HEK293 (cell line): ENCODE data around the gene PKNOX2.

Experiments used
- CTCF ChIA-PET: fragments of 350-600 bp; formaldehyde crosslinking; extraction: SDS; loops from one replicate; lab custom pipeline; 2021; ENCODE audit warnings: antibody characterized with exemption; lab: Yijun Ruan, JAX
- POLR2A ChIA-PET: fragments of 300-600 bp; formaldehyde crosslinking; extraction: SDS; loops from one replicate; lab custom pipeline; 2020; ENCODE audit warnings: antibody characterized with exemption, inconsistent platforms; lab: Yijun Ruan, JAX
- H3K27ac ChIP-seq: fragments of 200-500 bp; sonication (Bioruptor generic); 2 replicates; pipeline ENCODE4 v1.5.1; 2014; ENCODE audit warnings: low read depth, low read length, control low read depth, inconsistent platforms; ENCODE audit errors: extremely low read depth
- H3K36me3 ChIP-seq, 2 experiments: fragments of 200-500 bp in 1 of 2; sonication (Bioruptor generic) in 1 of 2; 1 replicate in 1 of 2; 2 replicates in 1 of 2; pipeline ENCODE4 v1.5.1; 2014 to 2017; ENCODE audit warnings: inconsistent platforms in 2 of 2, low read length in 2 of 2; ENCODE audit not compliant: control insufficient read depth in 2 of 2, insufficient read depth in 1 of 2
- H3K4me1 ChIP-seq: fragments of 200-500 bp; sonication (Bioruptor generic); 2 replicates; pipeline ENCODE4 v1.5.1; 2014; ENCODE audit warnings: mild to moderate bottlenecking, low read length, inconsistent platforms; ENCODE audit not compliant: control insufficient read depth, insufficient read depth
- H3K4me3 ChIP-seq: 2 replicates; pipeline ENCODE4 v1.5.1; 2011; ENCODE audit warnings: low read depth, mild to moderate bottlenecking, control low read depth, low read length, moderate library complexity
- H3K9me3 ChIP-seq: fragments of 200-500 bp; sonication (Bioruptor generic); 2 replicates; pipeline ENCODE4 v1.5.1; 2014; ENCODE audit warnings: low read depth, low read length, inconsistent platforms; ENCODE audit not compliant: control insufficient read depth, insufficient read depth
- ATF2 ChIP-seq: fragments of 450-650 bp; formaldehyde crosslinking; IDR thresholded peaks from 2 replicates; pipeline ENCODE4 v1.5.1; 2016; ENCODE audit warnings: missing biosample characterization, missing genetic modification characterization, low read depth
- SCRT2 ChIP-seq: fragments of 450-650 bp; formaldehyde crosslinking; IDR thresholded peaks from 2 replicates; pipeline ENCODE4 v1.5.1; 2016; ENCODE audit warnings: missing biosample characterization, missing genetic modification characterization
- ZBTB7A ChIP-seq: fragments of 450-650 bp; formaldehyde crosslinking; IDR thresholded peaks from 2 replicates; pipeline ENCODE4 v1.5.1; 2016; ENCODE audit warnings: low read depth, missing biosample characterization, missing genetic modification characterization
- ZNF10 ChIP-seq: fragments of 450-650 bp; formaldehyde crosslinking; IDR thresholded peaks from 2 replicates; pipeline ENCODE4 v1.5.1; 2017; ENCODE audit warnings: missing biosample characterization, missing genetic modification characterization
- ZNF148 ChIP-seq: fragments of 450-650 bp; formaldehyde crosslinking; IDR thresholded peaks from 2 replicates; pipeline ENCODE4 v1.5.0; 2017; ENCODE audit warnings: missing biosample characterization, missing genetic modification characterization, borderline replicate concordance
- ZNF175 ChIP-seq: fragments of 450-650 bp; formaldehyde crosslinking; IDR thresholded peaks from 2 replicates; pipeline ENCODE4 v1.5.1; 2016; ENCODE audit warnings: missing biosample characterization, missing genetic modification characterization
- ZNF214 ChIP-seq: fragments of 450-650 bp; formaldehyde crosslinking; IDR thresholded peaks from 2 replicates; pipeline ENCODE4 v1.5.1; 2017; ENCODE audit warnings: missing biosample characterization, mild to moderate bottlenecking, missing genetic modification characterization, borderline replicate concordance
- ZNF23 ChIP-seq: fragments of 450-650 bp; formaldehyde crosslinking; IDR thresholded peaks from 2 replicates; pipeline ENCODE4 v1.5.1; 2016; ENCODE audit warnings: missing biosample characterization, missing genetic modification characterization, borderline replicate concordance
- ZNF280D ChIP-seq: fragments of 450-650 bp; formaldehyde crosslinking; IDR thresholded peaks from 2 replicates; pipeline ENCODE4 v1.5.1; 2016; ENCODE audit warnings: missing biosample characterization, missing genetic modification characterization
- ZNF362 ChIP-seq: fragments of 450-650 bp; formaldehyde crosslinking; IDR thresholded peaks from 2 replicates; pipeline ENCODE4 v1.5.1; 2016; ENCODE audit warnings: missing biosample characterization, missing genetic modification characterization
- ZNF416 ChIP-seq: fragments of 450-650 bp; formaldehyde crosslinking; IDR thresholded peaks from 2 replicates; pipeline ENCODE4 v1.5.1; 2016; ENCODE audit warnings: missing biosample characterization, missing genetic modification characterization
- ZNF423 ChIP-seq: fragments of 450-650 bp; formaldehyde crosslinking; IDR thresholded peaks from 2 replicates; pipeline ENCODE4 v1.5.1; 2016; ENCODE audit warnings: missing biosample characterization, missing genetic modification characterization
- ZNF621 ChIP-seq: fragments of 450-650 bp; formaldehyde crosslinking; IDR thresholded peaks from 2 replicates; pipeline ENCODE4 v1.5.1; 2017; ENCODE audit warnings: missing biosample characterization, missing genetic modification characterization
- ZNF658 ChIP-seq: fragments of 450-650 bp; formaldehyde crosslinking; IDR thresholded peaks from 2 replicates; pipeline ENCODE4; 2016; ENCODE audit warnings: missing biosample characterization, missing genetic modification characterization
- ZNF670 ChIP-seq: fragments of 450-650 bp; formaldehyde crosslinking; IDR thresholded peaks from 2 replicates; pipeline ENCODE4 v1.5.1; 2016; ENCODE audit warnings: missing biosample characterization, missing genetic modification characterization, low read depth
- ZNF791 ChIP-seq: fragments of 450-650 bp; formaldehyde crosslinking; IDR thresholded peaks from 2 replicates; pipeline ENCODE4 v1.5.1; 2016; ENCODE audit warnings: missing biosample characterization, missing genetic modification characterization
- ZNF837 ChIP-seq: fragments of 450-650 bp; formaldehyde crosslinking; IDR thresholded peaks from 2 replicates; pipeline ENCODE4 v1.5.1; 2016; ENCODE audit warnings: missing biosample characterization, missing genetic modification characterization
- ZSCAN5A ChIP-seq: fragments of 450-650 bp; formaldehyde crosslinking; IDR thresholded peaks from 2 replicates; pipeline ENCODE4 v1.5.1; 2016; ENCODE audit warnings: missing biosample characterization, missing genetic modification characterization

The PKNOX2 gene

GRCh38 chr11:125468852-125469251 lies 304.3 kb downstream of the PKNOX2 start:
- Histone ChIP-seq H3K27ac (no peak overlapping the region), H3K9me3 (no peaks in the 10 kb centered on the region), H3K4me3 (no peak overlapping the region), H3K36me3 (no peaks in the 10 kb centered on the region), H3K4me1 (no peaks in the 10 kb centered on the region)
- CTCF ChIA-PET: interaction anchor here (0.6 kb wide), 1 partner anchor 14 kb away, joined by 4 read pairs; no protein-coding TSS in a partner anchor
- TF ChIP-seq ZNF416 (tag by site-specific recombination): no peak
- TF ChIP-seq ZNF10 (tag by site-specific recombination): no peak
- TF ChIP-seq ZNF670 (tag by site-specific recombination): no peak
- no peak for TF ChIP-seq SCRT2 (tag by site-specific recombination)
- TF ChIP-seq ZNF214 (tag by site-specific recombination): no peak
- POLR2A ChIA-PET: no interaction called here

- no peaks in the 10 kb centered on the region for H3K4me1 ChIP-seq
- POLR2A ChIA-PET: no interaction called here
- H3K9me3 ChIP-seq: no peaks in the 10 kb centered on the region
- H3K36me3 ChIP-seq: no peaks in the 10 kb centered on the region
- H3K27ac ChIP-seq: no peak overlapping the region
- H3K4me3 ChIP-seq: no peak overlapping the region
- CTCF ChIA-PET: no interaction called here
- TF ChIP-seq ZNF658 (tag by site-specific recombination) (no peak), ZNF175 (tag by site-specific recombination) (no peak), ZNF791 (no peak), ZSCAN5A (tag by site-specific recombination) (no peak), ZNF148 (tag by site-specific recombination) (no peak), ZNF837 (tag by site-specific recombination) (no peak), ZNF670 (tag by site-specific recombination) (no peak), ZNF214 (tag by site-specific recombination) (no peak), ZNF280D (tag by site-specific recombination) (no peak), ATF2 (no peak), ZNF23 (no peak), ZNF362 (tag by site-specific recombination) (no peak), ZBTB7A (tag by site-specific recombination) (no peak), ZNF423 (tag by site-specific recombination) (no peak), ZNF621 (tag by site-specific recombination) (no peak)
Measured at GRCh38 chr11:125470355-125470754, 305.8 kb downstream of the PKNOX2 start.
